Activated naive CD8-positive, alpha-beta T cell (primary cell): ENCODE measurements around the gene PRKRA.
"Not testable (repeated sequence)": the region's sequence is repeated elsewhere in the genome, so short reads cannot be mapped to it uniquely, and the experiment has no call there.

Experiments
- H3K27ac Mint-ChIP-seq: one replicate; pipeline ENCODE4 v1.8.0; 2021; ENCODE audit warnings: mixed read lengths
- H3K27me3 Mint-ChIP-seq: one replicate; pipeline ENCODE4 v1.8.0; 2021; ENCODE audit warnings: mixed read lengths
- H3K36me3 Mint-ChIP-seq: one replicate; pipeline ENCODE4 v1.8.0; 2021; ENCODE audit warnings: mixed read lengths
- H3K4me1 Mint-ChIP-seq: one replicate; pipeline ENCODE4 v1.8.0; 2021; ENCODE audit warnings: low read depth, mixed read lengths
- H3K4me3 Mint-ChIP-seq: one replicate; pipeline ENCODE4 v1.8.0; 2021; ENCODE audit warnings: mild to moderate bottlenecking, mixed read lengths
- H3K9me3 Mint-ChIP-seq: one replicate; pipeline ENCODE4 v1.8.0; 2021; ENCODE audit warnings: low read depth, mixed read lengths

Gene PRKRA

GRCh38 chr2:178413472-178414265 lies 37.3 kb downstream of the PRKRA start:
- Mint-ChIP-seq H3K4me3 (peak overlapping the region; percentile 91), H3K27ac (peak overlapping the region; percentile 94), H3K4me1 (peaks cover 22% of the 10 kb centered on the region), H3K27me3 (no peaks in the 10 kb centered on the region), H3K36me3 (no peaks in the 10 kb centered on the region), H3K9me3 (no peaks in the 10 kb centered on the region)

- not testable (repeated sequence) for H3K36me3 Mint-ChIP-seq, H3K27me3 Mint-ChIP-seq, H3K9me3 Mint-ChIP-seq
- H3K4me1 Mint-ChIP-seq: peaks cover 22% of the 10 kb centered on the region
- H3K4me3 Mint-ChIP-seq: peak overlapping the region; percentile 91
- peak overlapping the region; percentile 94 for H3K27ac Mint-ChIP-seq
These were observed 38.5 kb downstream of the PRKRA start for GRCh38 chr2:178412453-178412852.

GRCh38 chr2:178412047-178412446 lies 38.9 kb downstream of the PRKRA start:
- H3K36me3 Mint-ChIP-seq: no peaks in the 10 kb centered on the region
- no peak overlapping the region for H3K27ac Mint-ChIP-seq
- H3K4me3 Mint-ChIP-seq: peak overlapping the region; percentile 2
- H3K4me1 Mint-ChIP-seq: peaks cover 22% of the 10 kb centered on the region
- H3K9me3 Mint-ChIP-seq: no peaks in the 10 kb centered on the region
- no peaks in the 10 kb centered on the region for H3K27me3 Mint-ChIP-seq

GRCh38 chr2:178409261-178409660 lies 41.7 kb downstream of the PRKRA start:
- Mint-ChIP-seq H3K4me3 (no peak overlapping the region), H3K36me3 (no peaks in the 10 kb centered on the region), H3K27ac (no peak overlapping the region), H3K9me3 (no peaks in the 10 kb centered on the region), H3K27me3 (peaks cover 2% of the 10 kb centered on the region), H3K4me1 (peaks cover 8% of the 10 kb centered on the region)

- Mint-ChIP-seq H3K4me3 (no peak overlapping the region), H3K36me3 (no peaks in the 10 kb centered on the region)
These were observed 46.6 kb downstream of the PRKRA start for GRCh38 chr2:178404368-178404767.

GRCh38 chr2:178403671-178404306 lies 47.2 kb downstream of the PRKRA start:
- Mint-ChIP-seq H3K36me3 (no peaks in the 10 kb centered on the region), H3K4me1 (no peaks in the 10 kb centered on the region), H3K27me3 (peaks cover 9% of the 10 kb centered on the region), H3K27ac (no peak overlapping the region), H3K4me3 (no peak overlapping the region), H3K9me3 (no peaks in the 10 kb centered on the region)

More at GRCh38 chr2:178404368-178404767, 46.6 kb downstream of the PRKRA start:
- Mint-ChIP-seq H3K4me1 (no peaks in the 10 kb centered on the region), H3K27me3 (peaks cover 9% of the 10 kb centered on the region), H3K9me3 (no peaks in the 10 kb centered on the region), H3K27ac (no peak overlapping the region)

GRCh38 chr2:178401994-178402437 lies 49.0 kb downstream of the PRKRA start:
- Mint-ChIP-seq H3K4me1 (no peaks in the 10 kb centered on the region), H3K36me3 (no peaks in the 10 kb centered on the region), H3K27ac (no peak overlapping the region), H3K9me3 (no peaks in the 10 kb centered on the region), H3K27me3 (peaks cover 9% of the 10 kb centered on the region), H3K4me3 (no peak overlapping the region)

GRCh38 chr2:178397002-178397605 lies 53.9 kb downstream of the PRKRA start:
- Mint-ChIP-seq H3K4me3 (no peak overlapping the region), H3K36me3 (no peaks in the 10 kb centered on the region), H3K4me1 (no peaks in the 10 kb centered on the region), H3K9me3 (no peaks in the 10 kb centered on the region), H3K27ac (no peak overlapping the region), H3K27me3 (peaks cover 5% of the 10 kb centered on the region)

- no peaks in the 10 kb centered on the region for H3K9me3 Mint-ChIP-seq
- H3K36me3 Mint-ChIP-seq: no peaks in the 10 kb centered on the region
- H3K4me1 Mint-ChIP-seq: no peaks in the 10 kb centered on the region
- no peak overlapping the region for H3K27ac Mint-ChIP-seq
- no peaks in the 10 kb centered on the region for H3K27me3 Mint-ChIP-seq
- H3K4me3 Mint-ChIP-seq: no peak overlapping the region
These were observed 54.9 kb downstream of the PRKRA start for GRCh38 chr2:178395941-178396570.

- H3K9me3 Mint-ChIP-seq: no peaks in the 10 kb centered on the region
- no peak overlapping the region for H3K27ac Mint-ChIP-seq
- no peak overlapping the region for H3K4me3 Mint-ChIP-seq
- no peaks in the 10 kb centered on the region for H3K27me3 Mint-ChIP-seq
- no peaks in the 10 kb centered on the region for H3K4me1 Mint-ChIP-seq
- no peaks in the 10 kb centered on the region for H3K36me3 Mint-ChIP-seq
These were observed 55.7 kb downstream of the PRKRA start for GRCh38 chr2:178395295-178395694.

- no peaks in the 10 kb centered on the region for H3K9me3 Mint-ChIP-seq
- no peak overlapping the region for H3K27ac Mint-ChIP-seq
- no peaks in the 10 kb centered on the region for H3K4me1 Mint-ChIP-seq
- H3K27me3 Mint-ChIP-seq: no peaks in the 10 kb centered on the region
- H3K4me3 Mint-ChIP-seq: no peak overlapping the region
- H3K36me3 Mint-ChIP-seq: no peaks in the 10 kb centered on the region
These were observed 56.1 kb downstream of the PRKRA start for GRCh38 chr2:178394859-178395258.

- no peak overlapping the region for H3K4me3 Mint-ChIP-seq
- no peaks in the 10 kb centered on the region for H3K36me3 Mint-ChIP-seq
- H3K27ac Mint-ChIP-seq: no peak overlapping the region
- H3K27me3 Mint-ChIP-seq: peaks cover 3% of the 10 kb centered on the region
- H3K4me1 Mint-ChIP-seq: peaks cover under 1% of the 10 kb centered on the region
- no peaks in the 10 kb centered on the region for H3K9me3 Mint-ChIP-seq
These were observed 58.8 kb downstream of the PRKRA start for GRCh38 chr2:178392215-178392614.

- H3K4me1 Mint-ChIP-seq: peaks cover 4% of the 10 kb centered on the region
- no peak overlapping the region for H3K27ac Mint-ChIP-seq
- H3K4me3 Mint-ChIP-seq: no peak overlapping the region
- H3K27me3 Mint-ChIP-seq: peaks cover 3% of the 10 kb centered on the region
- no peaks in the 10 kb centered on the region for H3K36me3 Mint-ChIP-seq
- no peaks in the 10 kb centered on the region for H3K9me3 Mint-ChIP-seq
These were observed 59.3 kb downstream of the PRKRA start for GRCh38 chr2:178391701-178392100.

- H3K4me3 Mint-ChIP-seq: no peak overlapping the region
- no peaks in the 10 kb centered on the region for H3K9me3 Mint-ChIP-seq
- peaks cover 4% of the 10 kb centered on the region for H3K4me1 Mint-ChIP-seq
- H3K36me3 Mint-ChIP-seq: no peaks in the 10 kb centered on the region
- peaks cover 3% of the 10 kb centered on the region for H3K27me3 Mint-ChIP-seq
- H3K27ac Mint-ChIP-seq: no peak overlapping the region
These were observed 62.7 kb downstream of the PRKRA start for GRCh38 chr2:178388287-178388686.
